ENCODE measurements around the gene NTMT1.

DNA sequence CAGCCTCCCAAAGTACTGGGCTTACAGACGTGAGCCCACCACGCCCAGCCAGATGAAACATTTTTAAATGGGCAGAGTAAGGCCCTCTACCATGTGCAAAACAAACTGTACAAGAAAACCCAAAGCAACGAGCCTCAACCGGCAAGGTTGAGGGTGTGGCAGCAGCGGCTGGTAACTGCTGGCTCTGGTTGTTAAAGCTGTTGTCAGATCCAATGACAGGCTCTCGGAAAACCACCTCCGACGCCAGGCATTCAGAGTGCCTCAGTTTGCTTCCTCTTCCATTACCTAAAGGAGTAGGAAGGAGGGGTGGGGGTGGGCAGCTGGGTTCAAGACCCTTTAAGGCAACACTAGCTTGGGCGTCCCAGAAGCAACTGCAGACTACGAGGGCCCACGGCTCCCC lies 18.4 kb downstream of the NTMT1 start:
- TF ChIP-seq, protein P1, sequence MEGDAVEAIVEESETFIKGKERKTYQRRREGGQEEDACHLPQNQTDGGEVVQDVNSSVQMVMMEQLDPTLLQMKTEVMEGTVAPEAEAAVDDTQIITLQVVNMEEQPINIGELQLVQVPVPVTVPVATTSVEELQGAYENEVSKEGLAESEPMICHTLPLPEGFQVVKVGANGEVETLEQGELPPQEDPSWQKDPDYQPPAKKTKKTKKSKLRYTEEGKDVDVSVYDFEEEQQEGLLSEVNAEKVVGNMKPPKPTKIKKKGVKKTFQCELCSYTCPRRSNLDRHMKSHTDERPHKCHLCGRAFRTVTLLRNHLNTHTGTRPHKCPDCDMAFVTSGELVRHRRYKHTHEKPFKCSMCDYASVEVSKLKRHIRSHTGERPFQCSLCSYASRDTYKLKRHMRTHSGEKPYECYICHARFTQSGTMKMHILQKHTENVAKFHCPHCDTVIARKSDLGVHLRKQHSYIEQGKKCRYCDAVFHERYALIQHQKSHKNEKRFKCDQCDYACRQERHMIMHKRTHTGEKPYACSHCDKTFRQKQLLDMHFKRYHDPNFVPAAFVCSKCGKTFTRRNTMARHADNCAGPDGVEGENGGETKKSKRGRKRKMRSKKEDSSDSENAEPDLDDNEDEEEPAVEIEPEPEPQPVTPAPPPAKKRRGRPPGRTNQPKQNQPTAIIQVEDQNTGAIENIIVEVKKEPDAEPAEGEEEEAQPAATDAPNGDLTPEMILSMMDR (IDR thresholded peaks at IDR 0.05; ENCODE audit: insufficient read depth, low read length) = no peak
- no peak for TF ChIP-seq SPI1 (IDR thresholded peaks at IDR 0.05; ENCODE audit: borderline replicate concordance, low read depth)
- TF ChIP-seq, protein P2, sequence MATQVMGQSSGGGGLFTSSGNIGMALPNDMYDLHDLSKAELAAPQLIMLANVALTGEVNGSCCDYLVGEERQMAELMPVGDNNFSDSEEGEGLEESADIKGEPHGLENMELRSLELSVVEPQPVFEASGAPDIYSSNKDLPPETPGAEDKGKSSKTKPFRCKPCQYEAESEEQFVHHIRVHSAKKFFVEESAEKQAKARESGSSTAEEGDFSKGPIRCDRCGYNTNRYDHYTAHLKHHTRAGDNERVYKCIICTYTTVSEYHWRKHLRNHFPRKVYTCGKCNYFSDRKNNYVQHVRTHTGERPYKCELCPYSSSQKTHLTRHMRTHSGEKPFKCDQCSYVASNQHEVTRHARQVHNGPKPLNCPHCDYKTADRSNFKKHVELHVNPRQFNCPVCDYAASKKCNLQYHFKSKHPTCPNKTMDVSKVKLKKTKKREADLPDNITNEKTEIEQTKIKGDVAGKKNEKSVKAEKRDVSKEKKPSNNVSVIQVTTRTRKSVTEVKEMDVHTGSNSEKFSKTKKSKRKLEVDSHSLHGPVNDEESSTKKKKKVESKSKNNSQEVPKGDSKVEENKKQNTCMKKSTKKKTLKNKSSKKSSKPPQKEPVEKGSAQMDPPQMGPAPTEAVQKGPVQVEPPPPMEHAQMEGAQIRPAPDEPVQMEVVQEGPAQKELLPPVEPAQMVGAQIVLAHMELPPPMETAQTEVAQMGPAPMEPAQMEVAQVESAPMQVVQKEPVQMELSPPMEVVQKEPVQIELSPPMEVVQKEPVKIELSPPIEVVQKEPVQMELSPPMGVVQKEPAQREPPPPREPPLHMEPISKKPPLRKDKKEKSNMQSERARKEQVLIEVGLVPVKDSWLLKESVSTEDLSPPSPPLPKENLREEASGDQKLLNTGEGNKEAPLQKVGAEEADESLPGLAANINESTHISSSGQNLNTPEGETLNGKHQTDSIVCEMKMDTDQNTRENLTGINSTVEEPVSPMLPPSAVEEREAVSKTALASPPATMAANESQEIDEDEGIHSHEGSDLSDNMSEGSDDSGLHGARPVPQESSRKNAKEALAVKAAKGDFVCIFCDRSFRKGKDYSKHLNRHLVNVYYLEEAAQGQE (IDR thresholded peaks at IDR 0.05; ENCODE audit: insufficient replicate concordance, low read depth) = no peak
- no peak for TF ChIP-seq GABPA (IDR thresholded peaks at IDR 0.05; ENCODE audit: low read depth)
